ENCODE results near the gene TULP3. TPM values are rescaled to one million over a fixed set of nuclear protein-coding genes. Genes with fewer than 3 reads are reported as not detected.

Gene TULP3
- total and polyA plus RNA-seq, 10 of the 15 experiments (the other 5 are each of a cell fraction or from before 2014, with no cell fraction given) = 3.1 to 10.4 (median 8.1) TPM

DNA sequence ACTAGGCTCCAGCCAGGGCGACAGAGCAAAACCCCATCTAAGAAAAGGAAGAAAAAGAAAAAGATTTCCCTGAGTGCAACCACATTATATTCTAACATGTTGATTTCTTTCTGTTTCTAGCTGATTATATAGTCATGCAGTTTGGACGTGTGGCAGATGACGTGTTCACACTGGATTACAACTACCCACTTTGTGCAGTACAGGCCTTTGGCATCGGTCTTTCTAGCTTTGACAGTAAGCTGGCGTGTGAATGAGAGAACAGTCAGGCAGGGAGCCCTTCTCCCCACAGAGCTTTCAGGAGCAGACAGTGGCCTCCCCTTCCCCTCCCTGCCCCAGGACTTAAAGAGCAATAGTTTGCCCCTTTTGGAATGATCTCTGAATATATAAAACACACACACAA lies 48.5 kb downstream of the TULP3 start:
- TF ChIP-seq TCF12 (IDR thresholded peaks at IDR 0.05; ENCODE audit: low read depth, low read length) = no peak
- TF ChIP-seq BACH1 (IDR thresholded peaks at IDR 0.05; ENCODE audit: borderline replicate concordance) = no peak
- TF ChIP-seq, protein P1, sequence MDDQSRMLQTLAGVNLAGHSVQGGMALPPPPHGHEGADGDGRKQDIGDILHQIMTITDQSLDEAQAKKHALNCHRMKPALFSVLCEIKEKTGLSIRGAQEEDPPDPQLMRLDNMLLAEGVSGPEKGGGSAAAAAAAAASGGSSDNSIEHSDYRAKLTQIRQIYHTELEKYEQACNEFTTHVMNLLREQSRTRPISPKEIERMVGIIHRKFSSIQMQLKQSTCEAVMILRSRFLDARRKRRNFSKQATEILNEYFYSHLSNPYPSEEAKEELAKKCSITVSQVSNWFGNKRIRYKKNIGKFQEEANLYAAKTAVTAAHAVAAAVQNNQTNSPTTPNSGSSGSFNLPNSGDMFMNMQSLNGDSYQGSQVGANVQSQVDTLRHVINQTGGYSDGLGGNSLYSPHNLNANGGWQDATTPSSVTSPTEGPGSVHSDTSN (IDR thresholded peaks at IDR 0.05; ENCODE audit: insufficient replicate concordance, low read depth, low read length) = no peak
- no peak for TF ChIP-seq GABPA (IDR thresholded peaks at IDR 0.05; ENCODE audit: low read depth)
- RAD21 ChIA-PET (ENCODE audit: unreplicated experiment) = no interaction called here
- H2AFZ ChIP-seq (ENCODE audit: control insufficient read depth, low read depth, low read length) = no peak overlapping the region
- intact Hi-C loops (cut with micrococcal nuclease; ENCODE audit: unreplicated experiment) = no loop called here
- WGBS (ENCODE audit: insufficient coverage, insufficient replicate concordance, low lambda C conversion rate, missing lambda C conversion rate) = 84% methylated on average over 5 of the region's 5 CpGs
- no peak for ATAC-seq
- in situ Hi-C loops (cut with MboI) = no loop called here
- no peak for FAIRE-seq
- no peaks in the 10 kb centered on the region for H4K20me1 ChIP-seq (ENCODE audit: control insufficient read depth, insufficient read depth)
- peaks cover 0 to 4% of the 10 kb centered on the region in 2 experiments; a peak in 3 of 4 replicates for H3K36me3 ChIP-seq (ENCODE audit: control insufficient read depth in 2 of 2, insufficient read depth in 2 of 2, low read length in 1 of 2)
- CTCF ChIA-PET = no interaction called here
- no peaks in the 10 kb centered on the region for H3K4me1 ChIP-seq (ENCODE audit: control insufficient read depth, insufficient read depth, low read length)
- SMC1A ChIA-PET (ENCODE audit: uncharacterized antibody, unreplicated experiment) = no interaction called here
- H3K9ac ChIP-seq (ENCODE audit: control insufficient read depth, insufficient read depth, low read length) = no peak overlapping the region
- no peak for DNase-seq (ENCODE audit: low read depth, low spot score)
- no peak overlapping the region for H3K4me3 ChIP-seq
- H3K4me2 ChIP-seq (ENCODE audit: control insufficient read depth, insufficient read depth) = no peak overlapping the region
- H3K27me3 ChIP-seq (replicated peaks in 1 of 2; ENCODE audit: control insufficient read depth in 2 of 2, insufficient read depth in 2 of 2, low read length in 1 of 2) = no peaks in the 10 kb centered on the region
- POLR2A ChIA-PET = no interaction called here
- H3K9me3 ChIP-seq (replicated peaks; ENCODE audit: control insufficient read depth, insufficient read depth, low read length) = no peaks in the 10 kb centered on the region
- no TSS peak for BruUV-seq (replicated peaks)
- H3K79me2 ChIP-seq (ENCODE audit: control insufficient read depth, insufficient read depth, low read length) = no peaks in the 10 kb centered on the region
- no peak overlapping the region for H3K27ac ChIP-seq (ENCODE audit: control insufficient read depth, insufficient read depth)

DNA sequence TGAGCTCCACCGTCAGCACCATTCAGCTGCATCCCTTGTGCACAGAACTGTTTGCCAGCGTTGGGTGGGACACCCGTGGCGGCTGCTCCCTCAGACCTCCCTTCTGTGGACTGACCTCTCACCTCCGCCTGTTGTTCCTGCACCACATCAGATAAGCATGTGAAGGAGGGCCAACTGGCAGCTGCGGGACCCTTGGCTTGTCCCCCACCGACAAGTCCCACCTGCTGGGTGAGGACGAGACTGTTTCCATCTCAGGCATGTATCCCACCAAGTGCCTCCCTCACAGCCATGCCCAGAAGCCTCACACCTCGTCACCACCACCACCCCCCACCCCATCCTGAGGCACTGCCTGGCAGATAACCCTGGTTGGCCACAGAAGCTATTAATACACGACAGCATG lies 49.9 kb downstream of the TULP3 start:
- no peak for ATAC-seq
- H3K4me2 ChIP-seq (ENCODE audit: control insufficient read depth, insufficient read depth) = no peak overlapping the region
- ChIA-PET POLR2A (no interaction called here), CTCF (interaction anchor here (1.3 kb wide), 1 partner anchor 102 kb away, joined by 4 read pairs; no protein-coding TSS in a partner anchor), RAD21 (ENCODE audit: unreplicated experiment) (no interaction called here), SMC1A (ENCODE audit: uncharacterized antibody, unreplicated experiment) (no interaction called here)
- intact Hi-C loops (cut with micrococcal nuclease; ENCODE audit: unreplicated experiment) = no loop called here
- H3K36me3 ChIP-seq (ENCODE audit: control insufficient read depth in 2 of 2, insufficient read depth in 2 of 2, low read length in 1 of 2) = peaks cover 0 to 4% of the 10 kb centered on the region in 2 experiments; a peak in 3 of 4 replicates
- H3K27ac ChIP-seq (ENCODE audit: control insufficient read depth, insufficient read depth) = no peak overlapping the region
- no peaks in the 10 kb centered on the region for H3K4me1 ChIP-seq (ENCODE audit: control insufficient read depth, insufficient read depth, low read length)
- no peak overlapping the region for H3K9ac ChIP-seq (ENCODE audit: control insufficient read depth, insufficient read depth, low read length)
- no peak for FAIRE-seq
- no peaks in the 10 kb centered on the region for H3K27me3 ChIP-seq (replicated peaks in 1 of 2; ENCODE audit: control insufficient read depth in 2 of 2, insufficient read depth in 2 of 2, low read length in 1 of 2)
- H3K9me3 ChIP-seq (replicated peaks; ENCODE audit: control insufficient read depth, insufficient read depth, low read length) = no peaks in the 10 kb centered on the region
- no peaks in the 10 kb centered on the region for H3K79me2 ChIP-seq (ENCODE audit: control insufficient read depth, insufficient read depth, low read length)
- no peak overlapping the region for H3K4me3 ChIP-seq
- H2AFZ ChIP-seq (ENCODE audit: control insufficient read depth, low read depth, low read length) = no peak overlapping the region
- in situ Hi-C loops (cut with MboI) = no loop called here
- 76% methylated on average over 10 of the region's 10 CpGs for WGBS (ENCODE audit: insufficient coverage, insufficient replicate concordance, low lambda C conversion rate, missing lambda C conversion rate)
- BruUV-seq (replicated peaks) = no TSS peak
- no peaks in the 10 kb centered on the region for H4K20me1 ChIP-seq (ENCODE audit: control insufficient read depth, insufficient read depth)
- no peak for DNase-seq (ENCODE audit: low read depth, low spot score)
- TF ChIP-seq, protein P2, sequence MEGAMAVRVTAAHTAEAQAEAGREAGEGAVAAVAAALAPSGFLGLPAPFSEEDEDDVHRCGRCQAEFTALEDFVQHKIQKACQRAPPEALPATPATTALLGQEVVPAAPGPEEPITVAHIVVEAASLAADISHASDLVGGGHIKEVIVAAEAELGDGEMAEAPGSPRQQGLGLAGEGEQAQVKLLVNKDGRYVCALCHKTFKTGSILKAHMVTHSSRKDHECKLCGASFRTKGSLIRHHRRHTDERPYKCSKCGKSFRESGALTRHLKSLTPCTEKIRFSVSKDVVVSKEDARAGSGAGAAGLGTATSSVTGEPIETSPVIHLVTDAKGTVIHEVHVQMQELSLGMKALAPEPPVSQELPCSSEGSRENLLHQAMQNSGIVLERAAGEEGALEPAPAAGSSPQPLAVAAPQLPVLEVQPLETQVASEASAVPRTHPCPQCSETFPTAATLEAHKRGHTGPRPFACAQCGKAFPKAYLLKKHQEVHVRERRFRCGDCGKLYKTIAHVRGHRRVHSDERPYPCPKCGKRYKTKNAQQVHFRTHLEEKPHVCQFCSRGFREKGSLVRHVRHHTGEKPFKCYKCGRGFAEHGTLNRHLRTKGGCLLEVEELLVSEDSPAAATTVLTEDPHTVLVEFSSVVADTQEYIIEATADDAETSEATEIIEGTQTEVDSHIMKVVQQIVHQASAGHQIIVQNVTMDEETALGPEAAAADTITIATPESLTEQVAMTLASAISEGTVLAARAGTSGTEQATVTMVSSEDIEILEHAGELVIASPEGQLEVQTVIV (IDR thresholded peaks at IDR 0.05; ENCODE audit: borderline replicate concordance, partially characterized antibody) = no peak
- TF ChIP-seq, protein P3, sequence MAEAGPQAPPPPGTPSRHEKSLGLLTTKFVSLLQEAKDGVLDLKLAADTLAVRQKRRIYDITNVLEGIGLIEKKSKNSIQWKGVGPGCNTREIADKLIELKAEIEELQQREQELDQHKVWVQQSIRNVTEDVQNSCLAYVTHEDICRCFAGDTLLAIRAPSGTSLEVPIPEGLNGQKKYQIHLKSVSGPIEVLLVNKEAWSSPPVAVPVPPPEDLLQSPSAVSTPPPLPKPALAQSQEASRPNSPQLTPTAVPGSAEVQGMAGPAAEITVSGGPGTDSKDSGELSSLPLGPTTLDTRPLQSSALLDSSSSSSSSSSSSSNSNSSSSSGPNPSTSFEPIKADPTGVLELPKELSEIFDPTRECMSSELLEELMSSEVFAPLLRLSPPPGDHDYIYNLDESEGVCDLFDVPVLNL (IDR thresholded peaks at IDR 0.05; ENCODE audit: low read depth, low read length) = no peak
- no peak for TF ChIP-seq TCF3 (IDR thresholded peaks at IDR 0.05; ENCODE audit: borderline replicate concordance, insufficient read depth, low read depth, low read length)
- TF ChIP-seq, protein P4, sequence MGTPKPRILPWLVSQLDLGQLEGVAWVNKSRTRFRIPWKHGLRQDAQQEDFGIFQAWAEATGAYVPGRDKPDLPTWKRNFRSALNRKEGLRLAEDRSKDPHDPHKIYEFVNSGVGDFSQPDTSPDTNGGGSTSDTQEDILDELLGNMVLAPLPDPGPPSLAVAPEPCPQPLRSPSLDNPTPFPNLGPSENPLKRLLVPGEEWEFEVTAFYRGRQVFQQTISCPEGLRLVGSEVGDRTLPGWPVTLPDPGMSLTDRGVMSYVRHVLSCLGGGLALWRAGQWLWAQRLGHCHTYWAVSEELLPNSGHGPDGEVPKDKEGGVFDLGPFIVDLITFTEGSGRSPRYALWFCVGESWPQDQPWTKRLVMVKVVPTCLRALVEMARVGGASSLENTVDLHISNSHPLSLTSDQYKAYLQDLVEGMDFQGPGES (IDR thresholded peaks at IDR 0.05) = no peak
